Glutamatergic neuron (in vitro differentiated cells): ENCODE data around the gene ADIPOR2. TPM values are rescaled to one million over a fixed set of nuclear protein-coding genes. Genes with fewer than 3 reads are reported as not detected.

Experiments used
- DNase-seq: peaks from one replicate; pipeline ENCODE4 v3.0.0; 2022
- H3K27ac Mint-ChIP-seq: one replicate; pipeline ENCODE4 v1.8.0; 2020; ENCODE audit warnings: mild to moderate bottlenecking, mixed read lengths, inconsistent platforms; ENCODE audit not compliant: unreplicated experiment
- H3K27me3 Mint-ChIP-seq: one replicate; pipeline ENCODE4 v1.8.0; 2020; ENCODE audit warnings: mild to moderate bottlenecking, moderate library complexity, mixed read lengths, inconsistent platforms; ENCODE audit not compliant: unreplicated experiment
- H3K36me3 Mint-ChIP-seq: one replicate; pipeline ENCODE4 v1.8.0; 2020; ENCODE audit warnings: mild to moderate bottlenecking, mixed read lengths, inconsistent platforms; ENCODE audit not compliant: unreplicated experiment
- H3K4me1 Mint-ChIP-seq: one replicate; pipeline ENCODE4 v1.8.0; 2020; ENCODE audit warnings: mild to moderate bottlenecking, low read depth, mixed read lengths, inconsistent platforms; ENCODE audit not compliant: unreplicated experiment
- H3K4me3 Mint-ChIP-seq: one replicate; pipeline ENCODE4 v1.8.0; 2020; ENCODE audit warnings: mild to moderate bottlenecking, mixed read lengths, inconsistent platforms; ENCODE audit not compliant: unreplicated experiment
- H3K9me3 Mint-ChIP-seq: one replicate; pipeline ENCODE4 v1.8.0; 2020; ENCODE audit warnings: mild to moderate bottlenecking, moderate library complexity, mixed read lengths, inconsistent platforms; ENCODE audit not compliant: unreplicated experiment
- CTCF ChIP-seq: fragments of 200-600 bp; sonication (generic); IDR thresholded peaks from one replicate; pipeline ENCODE4 v1.5.0; 2021; ENCODE audit not compliant: partially characterized antibody, unreplicated experiment
- total RNA-seq: library from RNA; stranded (reverse); fragmentation: NEBNext Ultra II Directional; extraction: Animal tissue kit (Norgen Biotek cat#: 25700); gene quantifications from one replicate; pipeline ENCODE4 v1.2.1, GENCODE V29; 2021; ENCODE audit not compliant: unreplicated experiment

The ADIPOR2 gene
- total RNA-seq, 1 donor from 2014 or later, result 43.3 TPM

- H3K4me3 Mint-ChIP-seq, result no peak overlapping the region
- H3K27me3 Mint-ChIP-seq, result peaks cover 6% of the 10 kb centered on the region
- TF ChIP-seq CTCF, result no peak
- DNase-seq, result peak; percentile 30
- peaks cover 16% of the 10 kb centered on the region for H3K4me1 Mint-ChIP-seq
- no peak overlapping the region for H3K27ac Mint-ChIP-seq
- H3K36me3 Mint-ChIP-seq, result no peaks in the 10 kb centered on the region
- peaks cover 9% of the 10 kb centered on the region for H3K9me3 Mint-ChIP-seq
Observed at GRCh38 chr12:1797011-1797901, 106.4 kb downstream of the ADIPOR2 start.

GRCh38 chr12:1797991-1798640 lies 107.2 kb downstream of the ADIPOR2 start:
- Mint-ChIP-seq H3K9me3 (peaks cover 9% of the 10 kb centered on the region), H3K36me3 (no peaks in the 10 kb centered on the region), H3K27ac (no peak overlapping the region), H3K4me1 (peaks cover 16% of the 10 kb centered on the region), H3K4me3 (no peak overlapping the region), H3K27me3 (peaks cover 6% of the 10 kb centered on the region)
- DNase-seq, result no peak
- TF ChIP-seq CTCF, result no peak

- peaks cover 9% of the 10 kb centered on the region for H3K9me3 Mint-ChIP-seq
Observed at GRCh38 chr12:1798641-1799020, 107.8 kb downstream of the ADIPOR2 start.

GRCh38 chr12:1799051-1799881 lies 108.4 kb downstream of the ADIPOR2 start:
- H3K27ac Mint-ChIP-seq, result no peak overlapping the region
- peaks cover 6% of the 10 kb centered on the region for H3K27me3 Mint-ChIP-seq
- H3K4me1 Mint-ChIP-seq, result peaks cover 16% of the 10 kb centered on the region
- H3K36me3 Mint-ChIP-seq, result no peaks in the 10 kb centered on the region
- no peak for DNase-seq
- H3K4me3 Mint-ChIP-seq, result no peak overlapping the region
- peaks cover 10% of the 10 kb centered on the region for H3K9me3 Mint-ChIP-seq
- TF ChIP-seq CTCF, result no peak

More at GRCh38 chr12:1798641-1799020, 107.8 kb downstream of the ADIPOR2 start:
- no peak for TF ChIP-seq CTCF
- no peaks in the 10 kb centered on the region for H3K36me3 Mint-ChIP-seq
- H3K4me3 Mint-ChIP-seq, result no peak overlapping the region
- peaks cover 6% of the 10 kb centered on the region for H3K27me3 Mint-ChIP-seq
- no peak for DNase-seq
- no peak overlapping the region for H3K27ac Mint-ChIP-seq
- H3K4me1 Mint-ChIP-seq, result peaks cover 16% of the 10 kb centered on the region
